ENCODE results near the gene DCX. TPM values are rescaled to one million over a fixed set of nuclear protein-coding genes. Genes with fewer than 3 reads are reported as not detected.

DCX gene
- total and polyA plus RNA-seq, 8 donors, result 0.03 to 0.43 (median 0.21) TPM; not detected in 1

GRCh38 chrX:111410590-111411078 is 1.4 kb downstream of the DCX start:
- intact Hi-C loops (cut with DNase I), result no loop called here
- H3K36me3 ChIP-seq, result no peaks in the 10 kb centered on the region
- H3K27me3 ChIP-seq, result peaks cover 0 to 9% (median under 1%) of the 10 kb centered on the region in 4 donors
- WGBS, 2 donors, result 0 to 25% methylated on average over 2 of the region's 2 CpGs
- H3K4me3 ChIP-seq, result no peak overlapping the region
- H3K9me3 ChIP-seq, result no peaks in the 10 kb centered on the region
- no peak for TF ChIP-seq CTCF (IDR thresholded peaks at IDR 0.05)
- no peaks in the 10 kb centered on the region for H3K4me1 ChIP-seq
- no peak for DNase-seq
- FAIRE-seq, result no peak
- no peak overlapping the region for H3K27ac ChIP-seq
- ATAC-seq, result no peak

- 65 to 79% methylated on average over 3 of the region's 3 CpGs for WGBS, 2 donors
- intact Hi-C loops (cut with DNase I), result no loop called here
- H3K4me3 ChIP-seq, result no peak overlapping the region
- H3K27me3 ChIP-seq, result peaks cover 0 to 15% (median 0%) of the 10 kb centered on the region in 4 donors
- no peak for DNase-seq
- no peak for TF ChIP-seq CTCF (IDR thresholded peaks at IDR 0.05)
- H3K27ac ChIP-seq, result no peak overlapping the region
- H3K36me3 ChIP-seq, result no peaks in the 10 kb centered on the region
- no peaks in the 10 kb centered on the region for H3K4me1 ChIP-seq
- no peak for FAIRE-seq
- no peaks in the 10 kb centered on the region for H3K9me3 ChIP-seq
- ATAC-seq, result no peak
Observed at GRCh38 chrX:111409326-111409725, 2.7 kb downstream of the DCX start.

GRCh38 chrX:111407948-111408347 is 4.0 kb downstream of the DCX start:
- H3K27me3 ChIP-seq, result peaks cover 0 to 16% (median 0%) of the 10 kb centered on the region in 4 donors
- WGBS, 2 donors, result 23 to 29% methylated on average over 3 of the region's 3 CpGs
- no peak for ATAC-seq
- no peak for TF ChIP-seq CTCF (IDR thresholded peaks at IDR 0.05)
- FAIRE-seq, result no peak
- H3K36me3 ChIP-seq, result no peaks in the 10 kb centered on the region
- no peak overlapping the region for H3K4me3 ChIP-seq
- H3K27ac ChIP-seq, result no peak overlapping the region
- H3K4me1 ChIP-seq, result no peaks in the 10 kb centered on the region
- intact Hi-C loops (cut with DNase I), result no loop called here
- H3K9me3 ChIP-seq, result no peaks in the 10 kb centered on the region
- DNase-seq, result no peak

- WGBS, 2 donors, result 15 to 27% methylated on average over 2 of the region's 2 CpGs
- TF ChIP-seq CTCF (IDR thresholded peaks at IDR 0.05), result no peak
Observed at GRCh38 chrX:111402344-111402743, 9.6 kb downstream of the DCX start.

GRCh38 chrX:111395149-111395548 is 16.8 kb downstream of the DCX start:
- H3K36me3 ChIP-seq, result no peaks in the 10 kb centered on the region
- DNase-seq, result no peak
- intact Hi-C loops (cut with DNase I), result no loop called here
- H3K27ac ChIP-seq, result no peak overlapping the region
- H3K9me3 ChIP-seq, result no peaks in the 10 kb centered on the region
- no peak for TF ChIP-seq CTCF (IDR thresholded peaks at IDR 0.05)
- WGBS, 2 donors, result 73 to 93% methylated on average over 2 of the region's 2 CpGs
- no peak overlapping the region for H3K4me3 ChIP-seq
- peaks cover 0 to 13% (median 0%) of the 10 kb centered on the region in 4 donors for H3K27me3 ChIP-seq
- FAIRE-seq, result no peak
- no peak for ATAC-seq
- H3K4me1 ChIP-seq, result no peaks in the 10 kb centered on the region

More at GRCh38 chrX:111402344-111402743, 9.6 kb downstream of the DCX start:
- H3K9me3 ChIP-seq, result no peaks in the 10 kb centered on the region
- H3K4me1 ChIP-seq, result no peaks in the 10 kb centered on the region
- intact Hi-C loops (cut with DNase I), result no loop called here
- no peak overlapping the region for H3K4me3 ChIP-seq
- H3K27me3 ChIP-seq, result peaks cover 0 to 20% (median 0%) of the 10 kb centered on the region in 4 donors
- no peak overlapping the region for H3K27ac ChIP-seq
- peak in 2 of 4 donors; percentile 34 to 35 for ATAC-seq
- FAIRE-seq, result no peak
- H3K36me3 ChIP-seq, result no peaks in the 10 kb centered on the region
- DNase-seq, result no peak

Data from pancreas (tissue), 10 donors.